HepG2 (cell line): ENCODE data around the gene CAST. TPM values are rescaled to one million over a fixed set of nuclear protein-coding genes. Genes with fewer than 3 reads are reported as not detected.

Experiments used
- ATAC-seq: fragments of 200-7000 bp; cut with Tn5 transposase; 3 replicates; pipeline ENCODE4 v1.9.1; 2020; ENCODE audit warnings: mild to moderate bottlenecking, moderate library complexity
- BruUV-seq: library from RNA; stranded (reverse); fragments of 400-500 nt; replicated peaks from 2 replicates; lab custom pipeline; 2021; lab: Mats Ljungman, UMichigan
- CTCF ChIA-PET: fragments of 300-600 bp; formaldehyde crosslinking; extraction: SDS; loops from one replicate; lab custom pipeline; 2021; ENCODE audit warnings: low total read pairs, inconsistent platforms, low intra/inter-chr PET ratio; lab: Yijun Ruan, JAX
- POLR2A ChIA-PET: fragments of 350-600 bp; sonication (Branson Sonifier 250); formaldehyde crosslinking; loops from one replicate; lab custom pipeline; 2020; ENCODE audit warnings: antibody characterized with exemption, inconsistent platforms; lab: Yijun Ruan, JAX
- DNase-seq: peaks from one replicate; pipeline ENCODE4 v3.0.0-alpha.2; 2015; ENCODE audit warnings: low spot score
- FAIRE-seq: peaks from 3 replicates; lab custom pipeline; 2011; peaks lifted over from hg19 to GRCh38; lab: Jason Lieb, UNC
- H2AFZ ChIP-seq: one replicate; pipeline ENCODE4 v1.6.1; 2011; ENCODE audit warnings: low read length, inconsistent platforms
- H3K27ac ChIP-seq: fragments of 300-600 bp; 3 replicates; pipeline ENCODE4 v1.8.0; 2011; ENCODE audit warnings: mixed run types, mild to moderate bottlenecking, mixed read lengths, low read length, inconsistent platforms; ENCODE audit not compliant: insufficient read depth; ENCODE audit errors: extremely low read length
- H3K27me3 ChIP-seq, 2 experiments: fragments of 200-600 bp in 1 of 2; 2 replicates in 1 of 2; 3 replicates in 1 of 2; pipeline versions ENCODE4 v1.6.0 to v1.8.0; 2011; ENCODE audit warnings: low read length in 2 of 2, mild to moderate bottlenecking in 2 of 2, moderate library complexity in 2 of 2, inconsistent platforms in 1 of 2; ENCODE audit not compliant: insufficient read depth in 2 of 2, control insufficient read depth in 1 of 2
- H3K36me3 ChIP-seq, 2 experiments: fragments of 200-600 bp in 1 of 2; replicated peaks in 1 of 2; 2 replicates in 1 of 2; 3 replicates in 1 of 2; pipeline versions ENCODE4 v1.5.1 to v1.8.0; 2011; ENCODE audit warnings: low read length in 2 of 2, inconsistent platforms in 1 of 2; ENCODE audit not compliant: insufficient read depth in 2 of 2, control insufficient read depth in 1 of 2
- H3K4me1 ChIP-seq: 2 replicates; pipeline ENCODE4 v1.5.1; 2012; ENCODE audit warnings: low read length, inconsistent platforms; ENCODE audit not compliant: insufficient read depth
- H3K4me2 ChIP-seq: 2 replicates; pipeline ENCODE4 v1.6.0; 2011; ENCODE audit warnings: low read depth, low read length, inconsistent platforms
- H3K4me3 ChIP-seq, 3 experiments: fragments of 200-600 bp in 1 of 3; sonication (generic), shearing (Covaris generic) in 1 of 3; replicated peaks in 1 of 3; 2 replicates each; pipeline ENCODE4 v1.5.1; 2011 to 2016; ENCODE audit warnings: low read length in 3 of 3, inconsistent platforms in 2 of 3, low read depth in 2 of 3, mild to moderate bottlenecking in 2 of 3, control low read depth in 1 of 3, mixed read lengths in 1 of 3; ENCODE audit not compliant: insufficient read depth in 1 of 3
- H3K79me2 ChIP-seq: one replicate; pipeline ENCODE4 v1.6.1; 2011; ENCODE audit warnings: low read length, inconsistent platforms; ENCODE audit not compliant: insufficient read depth
- H3K9ac ChIP-seq: 2 replicates; pipeline ENCODE4 v1.6.0; 2011; ENCODE audit warnings: mild to moderate bottlenecking, low read depth, low read length, inconsistent platforms; ENCODE audit not compliant: insufficient read depth
- H3K9me3 ChIP-seq: 2 replicates; pipeline ENCODE4 v1.5.1; 2012; ENCODE audit warnings: mild to moderate bottlenecking, low read length
- H4K20me1 ChIP-seq: 2 replicates; pipeline ENCODE4 v1.6.0; 2011; ENCODE audit warnings: inconsistent platforms, mild to moderate bottlenecking, low read length, moderate library complexity; ENCODE audit not compliant: insufficient read depth
- BRD4 ChIP-seq: sonication (generic); formaldehyde crosslinking; IDR thresholded peaks from 2 replicates; pipeline ENCODE4 v1.4.0; 2020; ENCODE audit warnings: missing genetic modification reagents
- CHD2 ChIP-seq: IDR thresholded peaks from 2 replicates; pipeline ENCODE4 v1.6.1; 2011; ENCODE audit warnings: low read depth, low read length, improper control_type of control experiment
- DNMT3B ChIP-seq: conservative IDR thresholded peaks from 2 replicates; pipeline ENCODE4 v1.6.1; 2016; ENCODE audit warnings: missing biosample characterization, control low read depth
- FOXP1 ChIP-seq, 2 experiments: fragments of 450-650 bp in 1 of 2; IDR thresholded peaks; 2 replicates each; pipeline ENCODE4 v1.6.1; 2017 to 2018; ENCODE audit warnings: antibody characterized with exemption in 1 of 2
- PBX3 ChIP-seq: sonication (generic); formaldehyde crosslinking; IDR thresholded peaks from 2 replicates; pipeline ENCODE4 v1.8.1; 2023; ENCODE audit warnings: missing genetic modification reagents, inconsistent platforms, borderline replicate concordance
- PPARG ChIP-seq: conservative IDR thresholded peaks from 2 replicates; pipeline ENCODE4 v1.6.1; 2016; ENCODE audit warnings: missing biosample characterization, missing genetic modification reagents
- RXRA ChIP-seq: sonication (generic); formaldehyde crosslinking; IDR thresholded peaks from 2 replicates; pipeline ENCODE4 v1.5.1; 2020; ENCODE audit warnings: missing genetic modification reagents
- SRSF9 ChIP-seq: fragments of 200-400 bp; formaldehyde crosslinking; IDR thresholded peaks from 2 replicates; pipeline ENCODE4 v1.6.1; 2018; ENCODE audit warnings: borderline replicate concordance, mild to moderate bottlenecking, low read depth, low read length; ENCODE audit not compliant: insufficient read depth, poor library complexity, severe bottlenecking
- TAF15 ChIP-seq: fragments of 200-400 bp; formaldehyde crosslinking; IDR thresholded peaks from one replicate; pipeline ENCODE4 v1.6.1; 2018; ENCODE audit warnings: mild to moderate bottlenecking, low read depth, low read length; ENCODE audit not compliant: poor library complexity, severe bottlenecking
- TCF7L2 ChIP-seq: IDR thresholded peaks from 2 replicates; pipeline ENCODE4 v1.6.1; 2011; ENCODE audit warnings: mild to moderate bottlenecking, low read depth, low read length, moderate library complexity
- ZBTB14 ChIP-seq: sonication (generic); formaldehyde crosslinking; IDR thresholded peaks from 2 replicates; pipeline ENCODE4 v1.4.0; 2020; ENCODE audit warnings: missing genetic modification reagents
- ZEB1 ChIP-seq: IDR thresholded peaks from 2 replicates; pipeline ENCODE4 v1.6.1; 2012; ENCODE audit warnings: mild to moderate bottlenecking, low read depth, inconsistent platforms; ENCODE audit not compliant: insufficient replicate concordance
- ZKSCAN8 ChIP-seq: IDR thresholded peaks from 2 replicates; pipeline ENCODE4 v1.6.1; 2016; ENCODE audit warnings: borderline replicate concordance, missing genetic modification reagents, missing compliant biosample characterization
- ZNF329 ChIP-seq: sonication (generic); formaldehyde crosslinking; IDR thresholded peaks from 2 replicates; pipeline ENCODE4 v1.9.0; 2021; ENCODE audit warnings: low read depth, mild to moderate bottlenecking, missing genetic modification reagents
- ZNF33B ChIP-seq: sonication (generic); formaldehyde crosslinking; IDR thresholded peaks from 2 replicates; pipeline ENCODE4 v1.5.1; 2020; ENCODE audit warnings: mild to moderate bottlenecking, missing genetic modification reagents
- ZNF572 ChIP-seq: sonication (generic); formaldehyde crosslinking; IDR thresholded peaks from 2 replicates; pipeline ENCODE4 v1.5.1; 2020; ENCODE audit warnings: mild to moderate bottlenecking, missing genetic modification reagents
- ZNF639 ChIP-seq: conservative IDR thresholded peaks from 2 replicates; pipeline ENCODE4 v1.6.1; 2018; ENCODE audit warnings: missing genetic modification reagents
- ZNF878 ChIP-seq: sonication (generic); formaldehyde crosslinking; IDR thresholded peaks from 2 replicates; pipeline ENCODE4 v1.8.1; 2023; ENCODE audit warnings: mild to moderate bottlenecking, missing genetic modification reagents, moderate library complexity
- ZSCAN12 ChIP-seq: sonication (generic); formaldehyde crosslinking; IDR thresholded peaks from 2 replicates; pipeline ENCODE4 v1.9.0; 2021; ENCODE audit warnings: mild to moderate bottlenecking, missing genetic modification reagents
- ZSCAN22 ChIP-seq: sonication (generic); formaldehyde crosslinking; IDR thresholded peaks from 2 replicates; pipeline ENCODE4 v1.4.0; 2020; ENCODE audit warnings: mild to moderate bottlenecking, missing genetic modification reagents
- WGBS: methylation state at CpG from one replicate; pipeline ENCODE4 v1.1.6; 2017; ENCODE audit warnings: low lambda C conversion rate; 5-methylcytosine and 5-hydroxymethylcytosine counted together
- in situ Hi-C: cut with HindIII; loops from 2 replicates; pipeline ENCODE4 v1.10.0; 2017; ENCODE audit warnings: low pct_unique_long_range_greater_than_20kb; ENCODE audit not compliant: extremely low pct_ligation_motif_present
- intact Hi-C: fragments of 100-400 bp; cut with micrococcal nuclease; formaldehyde crosslinking; loops from one replicate; pipeline ENCODE4 v1.10.0; 2022; ENCODE audit not compliant: unreplicated experiment
- polyA plus RNA-seq, 8 experiments: library from polyadenylated mRNA; depleted of rRNA in 3 of 8; stranded (reverse) in 7 of 8; unstranded in 1 of 8; fragments of >200 nt; fragmentation: Illumina TruSeq in 4 of 8; extraction: Trizol in 4 of 8; gene quantifications; 2 replicates each; pipeline versions ENCODE4 v1.2.1 to v1.2.3, GENCODE V29; 2011 to 2016; ENCODE audit warnings: low read depth in 4 of 8, missing spikeins in 1 of 8, mixed read lengths in 1 of 8; ENCODE audit not compliant: insufficient read depth in 1 of 8
- total RNA-seq, 5 experiments: library from RNA; depleted of rRNA; stranded (reverse); fragments of >200 nt; fragmentation: Illumina TruSeq; extraction: Trizol; gene quantifications; 2 replicates each; pipeline ENCODE4 v1.2.3, GENCODE V29; 2016; ENCODE audit warnings: low read depth in 1 of 5

CAST gene
- total and polyA plus RNA-seq, 2 of the 13 experiments (the other 11 are each of a cell fraction or from before 2014, with no cell fraction given): 42.1 to 67.6 TPM

GRCh38 chr5:96655085-96655484 is 7.1 kb upstream of the CAST start:
- no peak for DNase-seq
- Histone ChIP-seq H3K27me3 (peaks cover 0 to 5% of the 10 kb centered on the region in 2 experiments; a peak in 2 of 5 replicates), H3K9ac (no peak overlapping the region), H4K20me1 (no peaks in the 10 kb centered on the region), H3K4me3 (no peak overlapping the region), H3K36me3 (no peaks in the 10 kb centered on the region), H3K79me2 (no peaks in the 10 kb centered on the region), H2AFZ (no peak overlapping the region), H3K9me3 (no peaks in the 10 kb centered on the region), H3K4me2 (no peak overlapping the region), H3K27ac (no peak overlapping the region), H3K4me1 (peaks cover 2% of the 10 kb centered on the region)
- TF ChIP-seq ZKSCAN8: no peak
- TF ChIP-seq ZNF572 (CRISPR knock-in tag): no peak
- TF ChIP-seq PBX3 (CRISPR knock-in tag): no peak
- no peak for TF ChIP-seq ZNF329 (CRISPR knock-in tag)
- no peak for TF ChIP-seq RXRA (CRISPR knock-in tag)
- no peak for TF ChIP-seq BRD4 (CRISPR knock-in tag)
- no peak for TF ChIP-seq ZSCAN22 (CRISPR knock-in tag)
- TF ChIP-seq TCF7L2: no peak
- TF ChIP-seq ZNF33B (CRISPR knock-in tag): no peak
- no peak for TF ChIP-seq PPARG
- TF ChIP-seq ZEB1: no peak
- TF ChIP-seq DNMT3B (CRISPR knock-in tag): no peak
- no peak for TF ChIP-seq TAF15
- no peak for TF ChIP-seq FOXP1 (IDR thresholded peaks at IDR 0.05)
- TF ChIP-seq FOXP1 (CRISPR knock-in tag; IDR thresholded peaks at IDR 0.05): no peak
- no peak for TF ChIP-seq CHD2
- no peak for TF ChIP-seq ZSCAN12 (CRISPR knock-in tag)
- no peak for TF ChIP-seq SRSF9
- TF ChIP-seq ZNF878 (CRISPR knock-in tag): no peak
- TF ChIP-seq ZBTB14 (CRISPR knock-in tag): no peak
- TF ChIP-seq ZNF639: no peak
- WGBS: 41% methylated on average over 3 of the region's 3 CpGs
- intact Hi-C loops (no loop called here), in situ Hi-C loops (no loop called here)
- POLR2A ChIA-PET: no interaction called here
- CTCF ChIA-PET: no interaction called here
- no peak for ATAC-seq
- FAIRE-seq: no peak
- no TSS peak for BruUV-seq
